ENCODE data around the gene LYST.

GRCh38 chr1:235617140-235617539, 249.6 kb downstream of the LYST start:
- no peak for TF ChIP-seq CTCF (IDR thresholded peaks at IDR 0.05; ENCODE audit: low read depth, low read length, poor library complexity, severe bottlenecking)
- TF ChIP-seq EZH2phosphoT487 (IDR thresholded peaks at IDR 0.05; ENCODE audit: borderline replicate concordance, low read length) = no peak

Measured in DOHH2 (cell line).